ENCODE measurements around the gene HPD.
"Not testable (repeated sequence)": the region's sequence is repeated elsewhere in the genome, so short reads cannot be mapped to it uniquely, and the experiment has no call there.

HPD gene

GRCh38 chr12:121888478-121889273 lies 30.0 kb upstream of the HPD start, which contains the start of gene PSMD9:
Gene PSMD9 (plus strand): TSS chr12:121888790. CDS start chr12:121888857, 67 bp downstream.
- H3K4me3 ChIP-seq (ENCODE audit: low read length) = peak within 1 kb of the TSS; percentile 70
- peak within 1 kb of the TSS; percentile 96 for H3K27ac ChIP-seq (ENCODE audit: low read depth, low read length)
- H3K4me1 ChIP-seq (ENCODE audit: insufficient read depth, low read length) = peaks cover 5% of the 10 kb centered on the region
- no peaks in the 10 kb centered on the region for H3K27me3 ChIP-seq (ENCODE audit: insufficient read depth, low read length)
- H3K9me3 ChIP-seq (ENCODE audit: insufficient read depth, low read depth, low read length) = no peaks in the 10 kb centered on the region
- peaks cover 4% of the 10 kb centered on the region; the same call in 1 of the 2 replicates for H3K36me3 ChIP-seq (ENCODE audit: insufficient read depth, low read length)
- peak within 1 kb of the TSS; percentile 82 for H3K9ac ChIP-seq (ENCODE audit: low read depth, low read length)
- WGBS = 2% methylated on average over 67 of the region's 67 CpGs

GRCh38 chr12:121888083-121888477 lies 29.4 kb upstream of the HPD start:
- 78% methylated on average over 6 of the region's 6 CpGs for WGBS
- no peak overlapping the region for H3K9ac ChIP-seq (ENCODE audit: low read depth, low read length)

GRCh38 chr12:121885129-121885528 lies 26.5 kb upstream of the HPD start:
- not testable (repeated sequence) for H3K4me1 ChIP-seq (ENCODE audit: insufficient read depth, low read length); H3K9me3 ChIP-seq (ENCODE audit: insufficient read depth, low read depth, low read length); H3K9ac ChIP-seq (ENCODE audit: low read depth, low read length); H3K4me3 ChIP-seq (ENCODE audit: low read length); H3K36me3 ChIP-seq (ENCODE audit: insufficient read depth, low read length); H3K27me3 ChIP-seq (ENCODE audit: insufficient read depth, low read length); H3K27ac ChIP-seq (ENCODE audit: low read depth, low read length)
- 91% methylated on average over 9 of the region's 11 CpGs for WGBS

More at GRCh38 chr12:121888083-121888477, 29.4 kb upstream of the HPD start:
- peak overlapping the region; percentile 33; the same call in 1 of the 2 replicates for H3K27ac ChIP-seq (ENCODE audit: low read depth, low read length)
- H3K4me3 ChIP-seq (ENCODE audit: low read length) = peak overlapping the region; percentile 70
- no peaks in the 10 kb centered on the region for H3K27me3 ChIP-seq (ENCODE audit: insufficient read depth, low read length)
- peaks cover 4% of the 10 kb centered on the region; the same call in 1 of the 2 replicates for H3K36me3 ChIP-seq (ENCODE audit: insufficient read depth, low read length)
- H3K4me1 ChIP-seq (ENCODE audit: insufficient read depth, low read length) = peaks cover 8% of the 10 kb centered on the region
- H3K9me3 ChIP-seq (ENCODE audit: insufficient read depth, low read depth, low read length) = no peaks in the 10 kb centered on the region

- 75% methylated on average over 4 of the region's 4 CpGs for WGBS
- H3K4me3 ChIP-seq (ENCODE audit: low read length) = no peak overlapping the region
- no peaks in the 10 kb centered on the region for H3K9me3 ChIP-seq (ENCODE audit: insufficient read depth, low read depth, low read length)
- no peak overlapping the region for H3K27ac ChIP-seq (ENCODE audit: low read depth, low read length)
- peaks cover 8% of the 10 kb centered on the region for H3K4me1 ChIP-seq (ENCODE audit: insufficient read depth, low read length)
- H3K27me3 ChIP-seq (ENCODE audit: insufficient read depth, low read length) = no peaks in the 10 kb centered on the region
- no peaks in the 10 kb centered on the region for H3K36me3 ChIP-seq (ENCODE audit: insufficient read depth, low read length)
- no peak overlapping the region for H3K9ac ChIP-seq (ENCODE audit: low read depth, low read length)
Observed at GRCh38 chr12:121883315-121883660, 24.6 kb upstream of the HPD start.

GRCh38 chr12:121876080-121876447 lies 17.4 kb upstream of the HPD start:
- not testable (repeated sequence) for H3K4me3 ChIP-seq (ENCODE audit: low read length); H3K4me1 ChIP-seq (ENCODE audit: insufficient read depth, low read length); H3K9ac ChIP-seq (ENCODE audit: low read depth, low read length); H3K27me3 ChIP-seq (ENCODE audit: insufficient read depth, low read length); H3K9me3 ChIP-seq (ENCODE audit: insufficient read depth, low read depth, low read length); H3K36me3 ChIP-seq (ENCODE audit: insufficient read depth, low read length); H3K27ac ChIP-seq (ENCODE audit: low read depth, low read length)
- 94% methylated on average over 7 of the region's 8 CpGs for WGBS

GRCh38 chr12:121875582-121875981 lies 16.9 kb upstream of the HPD start:
- H3K4me3 ChIP-seq (ENCODE audit: low read length) = no peak overlapping the region
- no peaks in the 10 kb centered on the region for H3K9me3 ChIP-seq (ENCODE audit: insufficient read depth, low read depth, low read length)
- H3K27ac ChIP-seq (ENCODE audit: low read depth, low read length) = no peak overlapping the region
- H3K9ac ChIP-seq (ENCODE audit: low read depth, low read length) = no peak overlapping the region
- H3K27me3 ChIP-seq (ENCODE audit: insufficient read depth, low read length) = no peaks in the 10 kb centered on the region
- H3K36me3 ChIP-seq (ENCODE audit: insufficient read depth, low read length) = no peaks in the 10 kb centered on the region
- WGBS = 93% methylated on average over 6 of the region's 6 CpGs
- H3K4me1 ChIP-seq (ENCODE audit: insufficient read depth, low read length) = no peaks in the 10 kb centered on the region

GRCh38 chr12:121874071-121874470 lies 15.4 kb upstream of the HPD start:
- H3K9ac ChIP-seq (ENCODE audit: low read depth, low read length) = no peak overlapping the region
- no peak overlapping the region for H3K27ac ChIP-seq (ENCODE audit: low read depth, low read length)
- 99% methylated on average over 4 of the region's 6 CpGs for WGBS
- no peaks in the 10 kb centered on the region for H3K36me3 ChIP-seq (ENCODE audit: insufficient read depth, low read length)
- H3K4me1 ChIP-seq (ENCODE audit: insufficient read depth, low read length) = no peaks in the 10 kb centered on the region
- no peak overlapping the region for H3K4me3 ChIP-seq (ENCODE audit: low read length)
- H3K9me3 ChIP-seq (ENCODE audit: insufficient read depth, low read depth, low read length) = no peaks in the 10 kb centered on the region
- H3K27me3 ChIP-seq (ENCODE audit: insufficient read depth, low read length) = no peaks in the 10 kb centered on the region

GRCh38 chr12:121873216-121873569 lies 14.5 kb upstream of the HPD start:
- Histone ChIP-seq H3K9me3 (ENCODE audit: insufficient read depth, low read depth, low read length) (no peaks in the 10 kb centered on the region), H3K36me3 (ENCODE audit: insufficient read depth, low read length) (no peaks in the 10 kb centered on the region), H3K9ac (ENCODE audit: low read depth, low read length) (no peak overlapping the region), H3K27me3 (ENCODE audit: insufficient read depth, low read length) (no peaks in the 10 kb centered on the region), H3K27ac (ENCODE audit: low read depth, low read length) (no peak overlapping the region), H3K4me1 (ENCODE audit: insufficient read depth, low read length) (no peaks in the 10 kb centered on the region), H3K4me3 (ENCODE audit: low read length) (no peak overlapping the region)
- WGBS = 96% methylated on average over 6 of the region's 6 CpGs

- no peak overlapping the region for H3K4me3 ChIP-seq (ENCODE audit: low read length)
- no peaks in the 10 kb centered on the region for H3K9me3 ChIP-seq (ENCODE audit: insufficient read depth, low read depth, low read length)
- no peak overlapping the region for H3K27ac ChIP-seq (ENCODE audit: low read depth, low read length)
- 89% methylated on average over 5 of the region's 5 CpGs for WGBS
- no peak overlapping the region for H3K9ac ChIP-seq (ENCODE audit: low read depth, low read length)
- no peaks in the 10 kb centered on the region for H3K36me3 ChIP-seq (ENCODE audit: insufficient read depth, low read length)
- H3K4me1 ChIP-seq (ENCODE audit: insufficient read depth, low read length) = no peaks in the 10 kb centered on the region
- no peaks in the 10 kb centered on the region for H3K27me3 ChIP-seq (ENCODE audit: insufficient read depth, low read length)
Observed at GRCh38 chr12:121872546-121873215, 14.0 kb upstream of the HPD start.

GRCh38 chr12:121871467-121871866 lies 12.8 kb upstream of the HPD start:
- Histone ChIP-seq H3K4me3 (ENCODE audit: low read length) (no peak overlapping the region), H3K9me3 (ENCODE audit: insufficient read depth, low read depth, low read length) (no peaks in the 10 kb centered on the region), H3K27me3 (ENCODE audit: insufficient read depth, low read length) (no peaks in the 10 kb centered on the region), H3K36me3 (ENCODE audit: insufficient read depth, low read length) (no peaks in the 10 kb centered on the region), H3K9ac (ENCODE audit: low read depth, low read length) (no peak overlapping the region), H3K27ac (ENCODE audit: low read depth, low read length) (no peak overlapping the region), H3K4me1 (ENCODE audit: insufficient read depth, low read length) (no peaks in the 10 kb centered on the region)
- WGBS = 89% methylated on average over 3 of the region's 3 CpGs

GRCh38 chr12:121869229-121869628 lies 10.6 kb upstream of the HPD start:
- H3K4me1 ChIP-seq (ENCODE audit: insufficient read depth, low read length); H3K36me3 ChIP-seq (ENCODE audit: insufficient read depth, low read length); H3K27ac ChIP-seq (ENCODE audit: low read depth, low read length); H3K4me3 ChIP-seq (ENCODE audit: low read length); H3K27me3 ChIP-seq (ENCODE audit: insufficient read depth, low read length); H3K9ac ChIP-seq (ENCODE audit: low read depth, low read length); H3K9me3 ChIP-seq (ENCODE audit: insufficient read depth, low read depth, low read length): not testable (repeated sequence)
- WGBS = 100% methylated on average over 5 of the region's 8 CpGs
